PC-9 (cell line): ENCODE data around the gene PDIA5.

ENCODE experiments used
- EZH2 ChIP-seq: fragments of 200-600 bp; sonication (generic); IDR thresholded peaks from 2 replicates; pipeline ENCODE4 v1.8.0; 2017; ENCODE audit warnings: antibody characterized with exemption, low read depth
- TF ChIP-seq, protein P1 (sequence below): fragments of 200-600 bp; sonication (generic); conservative IDR thresholded peaks from 2 replicates; pipeline ENCODE4 v1.6.1; 2017; ENCODE audit warnings: mixed run types, antibody characterized with exemption, mild to moderate bottlenecking, moderate library complexity

- TF ChIP-seq, protein P1, sequence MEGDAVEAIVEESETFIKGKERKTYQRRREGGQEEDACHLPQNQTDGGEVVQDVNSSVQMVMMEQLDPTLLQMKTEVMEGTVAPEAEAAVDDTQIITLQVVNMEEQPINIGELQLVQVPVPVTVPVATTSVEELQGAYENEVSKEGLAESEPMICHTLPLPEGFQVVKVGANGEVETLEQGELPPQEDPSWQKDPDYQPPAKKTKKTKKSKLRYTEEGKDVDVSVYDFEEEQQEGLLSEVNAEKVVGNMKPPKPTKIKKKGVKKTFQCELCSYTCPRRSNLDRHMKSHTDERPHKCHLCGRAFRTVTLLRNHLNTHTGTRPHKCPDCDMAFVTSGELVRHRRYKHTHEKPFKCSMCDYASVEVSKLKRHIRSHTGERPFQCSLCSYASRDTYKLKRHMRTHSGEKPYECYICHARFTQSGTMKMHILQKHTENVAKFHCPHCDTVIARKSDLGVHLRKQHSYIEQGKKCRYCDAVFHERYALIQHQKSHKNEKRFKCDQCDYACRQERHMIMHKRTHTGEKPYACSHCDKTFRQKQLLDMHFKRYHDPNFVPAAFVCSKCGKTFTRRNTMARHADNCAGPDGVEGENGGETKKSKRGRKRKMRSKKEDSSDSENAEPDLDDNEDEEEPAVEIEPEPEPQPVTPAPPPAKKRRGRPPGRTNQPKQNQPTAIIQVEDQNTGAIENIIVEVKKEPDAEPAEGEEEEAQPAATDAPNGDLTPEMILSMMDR = no peak
- no peak for TF ChIP-seq EZH2
These were observed 16.7 kb downstream of the PDIA5 start for GRCh38 chr3:123083383-123084124.
